Stimulated activated CD8-positive, alpha-beta memory T cell treated with anti-CD3 and anti-CD28 coated beads, Interleukin-7, amount 100 ng/mL, for 4 hours (primary cell): ENCODE data around the gene CD6.

ENCODE experiments used
- DNase-seq, 2 donors: peaks; one replicate each; pipeline ENCODE4 v3.0.0-alpha.2; 2020; ENCODE audit warnings: low read depth in 2 of 2

Gene CD6

DNA sequence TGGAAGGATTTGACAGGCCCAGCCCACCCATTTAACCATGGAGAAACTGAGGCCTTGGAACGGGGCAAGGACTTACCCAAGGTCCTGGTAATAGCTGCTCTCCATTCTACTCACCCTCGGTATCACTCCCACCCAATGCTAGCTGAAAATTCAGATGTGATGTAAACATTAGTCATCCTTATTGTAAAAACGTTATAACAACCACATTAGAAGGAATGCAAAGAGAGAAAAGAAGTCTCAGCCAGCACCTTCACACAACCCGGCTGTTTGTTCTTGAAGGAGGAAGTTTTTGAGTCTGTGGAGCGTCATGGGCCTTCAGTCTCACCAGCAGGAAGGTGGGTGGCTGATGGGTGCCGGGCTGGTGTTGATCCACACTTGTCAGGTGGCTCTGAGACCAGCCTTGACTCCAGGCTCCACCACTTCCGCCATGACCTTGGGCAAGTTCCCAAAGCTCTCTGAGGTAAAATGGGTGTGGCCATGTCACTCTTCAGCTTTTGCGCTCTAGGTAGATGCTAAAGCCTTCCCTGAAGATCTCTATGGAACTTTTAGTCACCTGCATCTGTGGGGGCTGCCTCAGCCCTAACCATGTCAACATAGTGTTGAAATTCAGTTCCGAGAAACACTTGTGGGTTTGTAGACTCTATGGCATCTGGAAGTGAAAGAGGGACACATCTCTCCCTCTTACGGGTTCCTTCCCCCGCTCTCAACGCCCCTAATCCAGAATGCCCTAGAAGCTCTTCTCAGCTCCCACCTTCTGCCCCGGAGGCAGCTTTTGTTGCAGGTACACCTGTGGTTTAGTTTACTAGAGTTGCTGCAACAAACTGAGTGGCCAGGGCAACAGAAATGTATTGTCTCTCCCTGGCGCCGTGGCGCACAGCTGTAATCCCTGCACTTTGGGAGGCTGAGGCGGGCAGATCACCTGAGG is 14.8 kb downstream of the CD6 start:
- peak; percentile 87 to 90 for DNase-seq

- DNase-seq = peak in 1 of 2 donors; percentile 34
These were observed 16.2 kb downstream of the CD6 start for GRCh38 chr11:60987577-60988277.

- no peak for DNase-seq
These were observed 17.2 kb downstream of the CD6 start for GRCh38 chr11:60988658-60989057.

DNA sequence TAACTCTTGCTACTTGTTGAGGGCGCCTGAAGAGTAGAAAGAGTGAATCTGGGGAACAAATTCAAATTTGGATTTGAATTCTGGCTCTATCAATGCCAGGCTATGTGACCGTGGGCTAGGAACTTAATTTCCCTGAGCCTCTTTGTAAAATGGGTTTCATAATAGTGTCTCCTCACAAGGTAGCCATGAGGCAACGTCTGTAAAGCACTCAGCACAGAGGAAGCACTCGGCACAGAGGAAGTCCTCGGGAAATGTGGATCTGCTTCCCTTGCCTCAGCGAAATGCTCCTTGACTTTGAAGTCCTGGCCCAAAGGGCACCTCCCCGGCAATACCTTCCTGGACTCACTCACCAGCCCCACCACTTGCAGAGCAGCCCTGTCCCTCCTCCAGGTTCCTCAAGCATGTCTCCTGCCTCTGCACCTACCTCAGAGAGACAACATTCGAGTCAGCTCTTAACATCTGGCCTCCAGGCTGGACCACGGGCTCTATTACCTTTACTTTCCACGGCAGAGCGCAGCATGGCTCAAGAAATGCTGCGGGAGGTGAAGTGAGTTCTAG is 17.7 kb downstream of the CD6 start:
- DNase-seq = no peak

DNA sequence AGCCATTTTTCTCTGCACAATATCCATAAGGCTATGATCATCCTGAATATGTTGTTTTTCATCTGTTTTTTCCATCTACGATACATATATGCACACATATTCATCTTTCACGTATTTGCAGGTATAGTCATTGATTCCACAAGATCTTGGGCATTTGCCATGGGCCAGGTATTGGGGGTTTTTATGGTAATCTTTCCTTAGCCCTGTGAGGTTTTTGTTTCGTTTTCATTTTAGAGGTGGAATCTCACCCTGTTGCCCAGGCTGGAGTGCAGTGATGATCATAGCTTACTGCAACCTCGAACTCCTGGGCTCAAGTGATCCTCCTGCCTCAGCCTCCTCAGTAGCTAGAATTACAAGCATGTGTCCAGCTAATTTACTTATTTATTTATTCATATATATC is 20.0 kb downstream of the CD6 start:
- DNase-seq = no peak

DNA sequence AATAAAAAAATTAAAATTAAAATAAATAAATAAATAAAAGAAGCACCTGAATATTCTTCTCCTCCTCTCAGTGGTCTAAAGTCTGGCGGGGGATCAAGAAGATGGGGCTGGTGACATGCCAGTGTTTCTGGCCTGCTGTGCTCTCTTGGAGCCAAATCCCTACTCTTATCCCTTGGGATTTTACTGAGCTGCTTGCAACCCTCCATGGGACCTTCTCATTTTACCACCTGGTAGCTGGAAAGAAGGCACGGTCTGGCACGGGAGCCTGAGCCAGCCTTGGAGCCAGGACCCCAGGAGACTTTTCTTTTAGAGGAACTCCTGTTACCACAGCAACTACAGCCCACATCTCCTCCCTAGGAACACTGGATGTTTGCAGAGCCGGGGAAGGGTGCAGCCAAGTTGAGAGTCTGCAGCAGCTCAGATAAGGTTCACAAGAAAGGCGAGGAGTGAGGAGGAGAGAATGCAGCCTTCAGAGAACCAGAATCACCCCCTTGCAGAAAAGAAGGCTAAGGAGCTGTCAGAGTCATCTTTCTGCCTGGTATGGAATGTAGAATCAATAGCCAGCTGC is 21.4 kb downstream of the CD6 start:
- no peak for DNase-seq

GRCh38 chr11:60993615-60994014 is 22.1 kb downstream of the CD6 start:
- DNase-seq = no peak

DNA sequence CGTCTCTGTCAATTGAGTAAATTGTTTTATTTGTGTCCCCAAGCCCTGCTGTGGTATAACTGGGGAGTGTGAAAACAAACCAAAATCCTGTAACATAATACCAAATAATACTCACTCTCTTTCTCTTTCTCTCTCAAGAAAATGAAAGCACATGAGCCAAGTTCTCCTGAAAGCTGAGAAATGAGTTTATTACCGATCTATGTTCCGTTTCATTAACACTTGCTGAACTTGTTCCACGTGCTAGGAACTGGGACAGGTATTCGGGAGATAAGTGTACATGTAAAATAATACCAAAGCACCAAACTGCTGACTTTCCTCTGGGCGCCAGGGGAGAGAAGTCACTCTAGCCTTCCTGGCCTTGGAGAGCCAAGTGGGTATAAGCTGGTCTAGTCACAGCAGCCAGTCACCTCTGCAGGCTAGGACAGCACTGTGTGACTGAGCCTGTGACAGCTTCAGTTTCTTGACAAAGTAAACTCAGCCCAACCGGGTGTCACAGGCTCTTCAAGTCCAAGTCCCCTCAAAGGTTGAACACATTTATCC is 23.1 kb downstream of the CD6 start:
- no peak for DNase-seq

- no peak for DNase-seq
These were observed 24.3 kb downstream of the CD6 start for GRCh38 chr11:60995798-60996197.

DNA sequence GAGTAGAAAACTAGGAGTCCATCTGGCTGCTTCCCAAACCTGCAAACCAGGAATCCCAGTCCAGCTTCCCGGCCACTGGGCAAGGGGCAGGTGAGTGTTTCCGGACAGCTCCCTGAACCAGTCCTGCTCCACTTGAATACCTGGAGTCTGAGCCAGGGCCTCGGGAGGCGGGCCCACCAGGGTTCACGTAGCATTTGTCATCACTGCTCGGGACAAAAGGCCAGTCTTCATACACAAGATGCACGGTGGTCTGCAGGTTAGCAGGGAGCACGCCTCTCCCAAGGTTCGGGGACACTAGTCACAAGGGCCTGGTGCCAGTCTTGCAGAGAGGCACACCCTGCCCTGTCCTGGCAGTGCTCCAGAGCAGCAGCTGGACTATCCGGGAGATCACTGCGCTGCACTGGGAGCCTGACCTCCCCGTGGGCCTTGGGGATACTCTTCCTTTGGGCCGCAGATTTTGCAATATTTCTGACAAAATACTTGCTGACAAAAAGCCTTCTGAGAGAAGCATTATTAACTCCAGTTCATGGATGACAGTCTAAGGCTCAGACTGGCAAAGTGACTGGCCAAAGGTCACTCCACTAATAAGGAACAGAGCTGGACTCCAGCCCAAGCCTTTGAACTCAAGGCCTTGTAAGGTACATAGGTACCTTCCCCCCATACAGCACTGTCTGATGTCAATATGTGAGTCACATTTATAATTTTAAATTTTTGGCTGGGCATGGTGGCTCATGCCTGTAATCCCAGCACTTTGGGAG is 25.1 kb downstream of the CD6 start:
- DNase-seq = no peak

GRCh38 chr11:61000426-61000825 is 28.9 kb downstream of the CD6 start:
- DNase-seq = no peak

GRCh38 chr11:61001931-61002330 is 30.5 kb downstream of the CD6 start:
- DNase-seq = no peak

DNA sequence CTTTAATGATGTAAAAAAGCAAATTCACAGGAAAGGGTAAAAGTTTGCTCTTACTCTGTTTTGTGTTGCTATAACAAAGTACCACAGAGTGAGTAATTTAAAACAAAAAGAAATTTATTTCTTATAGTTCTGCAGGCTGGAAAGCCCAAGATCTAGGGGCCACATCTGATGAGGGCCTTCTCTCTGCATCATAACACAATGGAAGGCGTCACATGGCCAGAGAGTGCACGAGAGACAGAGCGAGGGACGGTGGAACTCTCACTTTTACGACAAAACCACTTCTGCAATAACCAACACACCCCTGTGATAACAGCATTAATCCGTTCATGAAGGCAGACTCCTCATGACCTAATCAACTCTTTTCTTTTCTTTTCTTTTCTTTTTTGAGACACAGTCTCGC is 31.1 kb downstream of the CD6 start:
- DNase-seq = no peak

DNA sequence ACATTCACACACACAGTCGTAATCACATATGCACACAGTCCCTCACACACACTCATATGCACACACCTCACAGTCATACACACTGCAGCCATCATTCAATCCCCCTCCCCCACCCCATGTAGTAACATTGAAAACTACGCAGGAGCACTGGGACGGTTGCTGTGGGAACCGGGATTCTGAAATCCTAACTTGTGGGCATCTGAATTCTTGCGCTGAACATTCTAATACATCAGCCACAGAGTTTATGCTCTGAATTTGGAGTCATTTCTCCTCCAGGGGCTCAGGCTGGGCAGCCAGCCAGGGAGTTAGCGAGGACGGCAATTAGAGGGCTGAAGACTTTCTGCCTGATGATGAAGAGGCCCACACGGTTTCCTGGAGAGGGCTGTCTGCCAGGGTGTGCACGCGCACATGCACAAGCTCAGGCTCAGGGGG is 32.7 kb downstream of the CD6 start:
- DNase-seq = no peak

DNA sequence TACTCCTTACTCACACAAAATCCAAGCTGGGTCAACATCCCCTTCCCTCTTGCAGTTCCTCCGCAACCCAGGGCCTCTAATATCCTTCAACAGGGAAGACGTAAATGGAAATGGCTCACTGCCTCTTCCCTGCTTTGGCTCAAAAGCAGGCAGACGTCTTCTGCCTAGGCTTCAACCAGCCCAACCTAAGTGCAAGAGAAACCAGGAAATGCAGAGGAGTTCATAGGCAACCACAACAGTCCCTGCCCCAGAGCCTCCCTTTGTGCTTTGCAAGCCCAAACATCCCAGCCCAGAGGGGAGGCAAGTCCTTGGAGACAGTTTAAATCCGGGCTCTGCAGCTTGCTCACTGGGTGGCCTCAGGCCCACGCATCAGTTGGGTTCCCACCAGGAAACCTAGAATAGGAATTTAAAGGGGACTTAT is 33.3 kb downstream of the CD6 start:
- no peak for DNase-seq

- no peak for DNase-seq
These were observed 36.0 kb downstream of the CD6 start for GRCh38 chr11:61007383-61007955.

GRCh38 chr11:61007956-61008896 is 36.7 kb downstream of the CD6 start:
- DNase-seq = no peak

GRCh38 chr11:61008971-61009370 is 37.5 kb downstream of the CD6 start:
- DNase-seq = no peak

DNA sequence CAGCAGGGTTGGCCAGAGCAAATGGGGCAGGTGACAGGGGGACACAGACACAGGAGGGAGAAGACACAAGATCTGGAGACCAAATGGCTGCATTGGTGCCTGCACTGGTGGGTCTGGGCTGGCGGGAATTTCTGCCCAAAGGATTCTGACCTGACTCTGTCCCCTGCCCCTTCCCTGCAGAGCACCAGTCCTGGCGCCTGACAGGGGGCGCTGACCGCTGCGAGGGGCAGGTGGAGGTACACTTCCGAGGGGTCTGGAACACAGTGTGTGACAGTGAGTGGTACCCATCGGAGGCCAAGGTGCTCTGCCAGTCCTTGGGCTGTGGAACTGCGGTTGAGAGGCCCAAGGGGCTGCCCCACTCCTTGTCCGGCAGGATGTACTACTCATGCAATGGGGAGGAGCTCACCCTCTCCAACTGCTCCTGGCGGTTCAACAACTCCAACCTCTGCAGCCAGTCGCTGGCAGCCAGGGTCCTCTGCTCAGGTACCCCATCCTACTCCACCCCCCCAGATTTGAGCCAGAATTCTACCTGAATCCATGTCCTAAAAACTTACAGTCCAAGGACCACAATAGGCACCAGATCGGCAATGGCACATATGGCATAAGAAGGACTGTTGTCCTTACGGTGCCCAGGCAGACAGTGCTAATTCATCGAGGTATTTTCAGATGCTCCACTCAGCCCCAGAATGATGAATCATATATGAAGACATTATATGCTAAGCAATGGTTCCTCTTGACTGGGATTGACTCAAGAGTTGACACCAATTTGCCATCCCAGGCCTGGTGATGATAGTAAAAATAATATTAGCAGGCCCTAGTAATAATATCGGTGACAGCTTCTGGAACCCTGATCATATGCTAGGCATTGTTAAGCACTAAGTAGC is 38.2 kb downstream of the CD6 start:
- DNase-seq = no peak
